ENCODE results near the gene SCP2.

Gene SCP2

GRCh38 chr1:53057127-53057526 lies 130.1 kb downstream of the SCP2 start:
- no peak overlapping the region for H3K4me3 ChIP-seq (ENCODE audit: low read length, poor library complexity, severe bottlenecking)
- no peak overlapping the region for H3K4me2 ChIP-seq (ENCODE audit: low read depth, low read length, poor library complexity, severe bottlenecking)
- no peaks in the 10 kb centered on the region for H3K27me3 ChIP-seq (ENCODE audit: insufficient read depth, low read length, poor library complexity, severe bottlenecking)
- H3K36me3 ChIP-seq (ENCODE audit: insufficient read depth, low read length) = peaks cover 7% of the 10 kb centered on the region; the same call in 1 of the 2 replicates
- no peak overlapping the region for H3K9ac ChIP-seq (ENCODE audit: low read depth, low read length, poor library complexity, severe bottlenecking)
- no peaks in the 10 kb centered on the region for H3K9me2 ChIP-seq (replicated peaks; ENCODE audit: low read depth, low read length)
- H3K4me1 ChIP-seq (ENCODE audit: insufficient read depth, low read length, poor library complexity, severe bottlenecking) = no peaks in the 10 kb centered on the region
- no peak for TF ChIP-seq EZH2phosphoT487 (IDR thresholded peaks at IDR 0.05; ENCODE audit: borderline replicate concordance)
- TF ChIP-seq CTCF (conservative IDR thresholded peaks at IDR 0.05; ENCODE audit: low read length) = no peak
- H3K9me3 ChIP-seq (ENCODE audit: insufficient read depth, low read depth, low read length) = no peaks in the 10 kb centered on the region
- no peak overlapping the region for H2AFZ ChIP-seq (ENCODE audit: low read length)
- H3K79me2 ChIP-seq (ENCODE audit: insufficient read depth, low read length) = no peaks in the 10 kb centered on the region
- no peaks in the 10 kb centered on the region for H3F3A ChIP-seq (ENCODE audit: low read depth)
- no peaks in the 10 kb centered on the region for H4K20me1 ChIP-seq (ENCODE audit: insufficient read depth, low read length, poor library complexity, severe bottlenecking)

DNA sequence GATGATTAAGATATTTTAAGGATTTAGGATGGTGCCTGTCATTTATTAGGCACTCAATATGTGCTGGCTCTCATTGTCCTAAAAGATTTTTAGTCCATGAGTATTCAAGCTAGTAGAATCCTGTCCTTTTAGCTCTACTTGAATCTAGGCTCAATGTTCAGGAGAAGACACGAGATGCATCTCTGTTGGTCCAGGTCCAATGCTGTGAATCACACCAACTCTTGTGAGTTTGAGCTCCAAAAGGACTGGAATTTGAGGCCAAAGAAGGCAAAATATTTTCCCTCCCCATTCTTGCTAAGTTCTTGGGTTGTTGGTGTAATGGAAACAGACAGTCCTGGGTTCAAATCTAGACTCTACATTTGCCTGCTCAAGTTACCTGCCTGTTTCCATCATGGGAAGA lies 133.5 kb downstream of the SCP2 start:
- Histone ChIP-seq H3K9me2 (replicated peaks; ENCODE audit: low read depth, low read length) (no peaks in the 10 kb centered on the region), H3K36me3 (ENCODE audit: insufficient read depth, low read length) (no peaks in the 10 kb centered on the region), H2AFZ (ENCODE audit: low read length) (no peak overlapping the region), H3K4me2 (ENCODE audit: low read depth, low read length, poor library complexity, severe bottlenecking) (no peak overlapping the region), H3F3A (ENCODE audit: low read depth) (no peaks in the 10 kb centered on the region), H3K4me1 (ENCODE audit: insufficient read depth, low read length, poor library complexity, severe bottlenecking) (no peaks in the 10 kb centered on the region), H3K9ac (ENCODE audit: low read depth, low read length, poor library complexity, severe bottlenecking) (no peak overlapping the region), H4K20me1 (ENCODE audit: insufficient read depth, low read length, poor library complexity, severe bottlenecking) (no peaks in the 10 kb centered on the region), H3K27me3 (ENCODE audit: insufficient read depth, low read length, poor library complexity, severe bottlenecking) (peaks cover 8% of the 10 kb centered on the region), H3K79me2 (ENCODE audit: insufficient read depth, low read length) (no peaks in the 10 kb centered on the region), H3K9me3 (ENCODE audit: insufficient read depth, low read depth, low read length) (no peaks in the 10 kb centered on the region), H3K4me3 (ENCODE audit: low read length, poor library complexity, severe bottlenecking) (no peak overlapping the region)
- TF ChIP-seq CTCF (conservative IDR thresholded peaks at IDR 0.05; ENCODE audit: low read length) (no peak), EZH2phosphoT487 (IDR thresholded peaks at IDR 0.05; ENCODE audit: borderline replicate concordance) (no peak)

DNA sequence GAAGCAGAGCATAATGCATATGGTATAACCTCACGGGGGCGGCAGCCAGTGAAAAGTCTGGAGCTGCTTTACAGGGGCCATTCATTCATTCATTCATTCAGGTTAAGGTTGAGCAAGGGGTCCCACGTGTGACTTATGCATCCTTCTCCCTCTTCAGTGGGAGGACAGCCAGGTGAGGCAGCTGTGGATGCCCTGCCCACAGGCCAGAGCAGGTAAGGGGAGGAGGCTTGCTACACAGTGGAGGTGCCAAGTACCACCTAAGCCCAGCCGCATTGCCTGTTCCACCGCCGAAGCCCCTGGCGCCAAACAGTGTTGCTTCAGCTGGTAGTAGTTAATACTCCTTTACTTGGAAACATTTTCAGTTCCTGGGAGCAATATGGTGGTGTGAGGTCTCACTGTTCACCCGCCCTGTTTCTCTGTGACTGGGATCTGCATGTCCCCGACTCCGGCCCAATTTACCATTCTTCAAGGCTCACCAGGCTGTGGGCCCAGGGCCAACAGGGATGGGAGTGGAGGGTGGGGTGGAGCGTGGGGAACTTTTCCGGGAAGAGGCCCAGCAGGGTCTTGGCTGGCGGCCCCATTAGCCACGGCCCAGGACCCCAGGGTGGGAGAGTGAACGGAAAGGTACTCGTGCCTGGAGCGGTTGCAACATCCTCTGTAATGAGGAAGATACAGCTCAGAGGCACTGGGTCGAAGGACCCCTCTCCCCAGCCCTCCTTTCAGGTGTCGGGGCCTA lies 134.2 kb downstream of the SCP2 start:
- H3K4me2 ChIP-seq (ENCODE audit: low read depth, low read length, poor library complexity, severe bottlenecking) = no peak overlapping the region
- no peak overlapping the region for H3K4me3 ChIP-seq (ENCODE audit: low read length, poor library complexity, severe bottlenecking)
- no peak overlapping the region for H2AFZ ChIP-seq (ENCODE audit: low read length)
- TF ChIP-seq CTCF (conservative IDR thresholded peaks at IDR 0.05; ENCODE audit: low read length) (no peak), EZH2phosphoT487 (IDR thresholded peaks at IDR 0.05; ENCODE audit: borderline replicate concordance) (no peak)
- no peaks in the 10 kb centered on the region for H3K4me1 ChIP-seq (ENCODE audit: insufficient read depth, low read length, poor library complexity, severe bottlenecking)
- H3K79me2 ChIP-seq (ENCODE audit: insufficient read depth, low read length) = no peaks in the 10 kb centered on the region
- no peaks in the 10 kb centered on the region for H3K9me2 ChIP-seq (replicated peaks; ENCODE audit: low read depth, low read length)
- no peaks in the 10 kb centered on the region for H3K36me3 ChIP-seq (ENCODE audit: insufficient read depth, low read length)
- H3K9ac ChIP-seq (ENCODE audit: low read depth, low read length, poor library complexity, severe bottlenecking) = no peak overlapping the region
- H4K20me1 ChIP-seq (ENCODE audit: insufficient read depth, low read length, poor library complexity, severe bottlenecking) = no peaks in the 10 kb centered on the region
- peaks cover 8% of the 10 kb centered on the region for H3K27me3 ChIP-seq (ENCODE audit: insufficient read depth, low read length, poor library complexity, severe bottlenecking)
- no peaks in the 10 kb centered on the region for H3K9me3 ChIP-seq (ENCODE audit: insufficient read depth, low read depth, low read length)
- H3F3A ChIP-seq (ENCODE audit: low read depth) = no peaks in the 10 kb centered on the region

All from Loucy (cell line).